Heart right ventricle (tissue), 16 donors: ENCODE data around the gene CST7. TPM values are rescaled to one million over a fixed set of nuclear protein-coding genes. Genes with fewer than 3 reads are reported as not detected.

Source experiments
- ATAC-seq, 8 donors: fragments of 200-7000 bp; cut with Tn5 transposase; one replicate each; pipeline ENCODE4 v1.9.1; 2020; ENCODE audit warnings: mild to moderate bottlenecking in 8 of 8, moderate library complexity in 8 of 8, moderate number of reproducible peaks in 1 of 8
- DNase-seq, 2 donors: peaks; one replicate each; pipeline ENCODE4 v3.0.0-alpha.2; 2020
- H3K27ac ChIP-seq, 10 donors: fragments of 200-600 bp; sonication (generic) in 2 of 10; one replicate each; pipeline versions ENCODE4 v1.5.0 to v1.8.0; 2020 to 2022; ENCODE audit warnings: mild to moderate bottlenecking in 3 of 10
- H3K27me3 ChIP-seq, 7 donors: fragments of 200-600 bp; one replicate each; pipeline ENCODE4 v1.8.0; 2021 to 2022; ENCODE audit warnings: mild to moderate bottlenecking in 2 of 7
- H3K36me3 ChIP-seq, 9 donors: fragments of 200-600 bp; sonication (generic) in 1 of 9; one replicate each; pipeline versions ENCODE4 v1.5.0 to v1.8.0; 2020 to 2022; ENCODE audit warnings: mild to moderate bottlenecking in 2 of 9
- H3K4me1 ChIP-seq, 9 donors: fragments of 200-600 bp; sonication (generic) in 1 of 9; one replicate each; pipeline versions ENCODE4 v1.5.0 to v1.8.0; 2020 to 2022; ENCODE audit warnings: mild to moderate bottlenecking in 4 of 9
- H3K4me3 ChIP-seq, 10 donors: fragments of 200-600 bp; sonication (generic) in 2 of 10; one replicate each; pipeline versions ENCODE4 v1.5.0 to v1.8.0; 2020 to 2022; ENCODE audit warnings: mild to moderate bottlenecking in 7 of 10, moderate library complexity in 2 of 10
- H3K9me3 ChIP-seq, 11 donors: fragments of 200-600 bp in 10 of 11; sonication (generic) in 2 of 11; one replicate each; pipeline versions ENCODE4 v1.5.0 to v1.8.0; 2013 to 2022; ENCODE audit warnings: mild to moderate bottlenecking in 2 of 11, control low read depth in 1 of 11, moderate library complexity in 1 of 11
- CTCF ChIP-seq, 9 donors: fragments of 200-600 bp; sonication (generic) in 2 of 9; IDR thresholded peaks; one replicate each; pipeline versions ENCODE4 v1.5.0 to v1.8.0; 2021 to 2022; ENCODE audit warnings: antibody characterized with exemption in 9 of 9, mild to moderate bottlenecking in 5 of 9, moderate library complexity in 1 of 9
- WGBS, 2 donors: extraction: QIAGEN DNeasy Blood & Tissue Kit; methylation state at CpG; one replicate each; pipeline ENCODE4 v1.1.7; 2013; ENCODE audit warnings: inconsistent platforms in 1 of 2; 5-methylcytosine and 5-hydroxymethylcytosine counted together
- intact Hi-C, 10 donors: fragments of 100-400 bp; cut with DNase I; formaldehyde crosslinking; loops; one replicate each; pipeline versions ENCODE4 v1.11.1 to v1.14.2; 2022
- polyA plus RNA-seq, 2 donors: library from polyadenylated mRNA; stranded (reverse); fragments of 200-250 nt; gene quantifications; one replicate each; pipeline ENCODE4 v1.2.3, GENCODE V29; 2013
- total RNA-seq, 10 donors: library from RNA; stranded (reverse); fragmentation: NEBNext Ultra II Directional in 3 of 10; extraction: Animal tissue kit (Norgen Biotek cat#: 25700) in 3 of 10; gene quantifications; one replicate each; pipeline versions ENCODE4 v1.2.1 to v1.2.4, GENCODE V29; 2021 to 2023
- donor health status: Arrhythmogenic right ventricular cardiomyopathy.
- donor health status: ischemic (EF 13 %, LVEDD 7.1; RV severe dilation, severe dysfunction).
- donor health status: healthy with polysubstance abuse.
- donor health status: DM: no; HTN: yes; CAD: no.
- donor health status: DM: no; HTN: no; CAD: no.
- donor health status: ischemic (EF 25% LVEDD 6.9; RV normal size, moderate dysfunction).
- donor health status: ischemic (EF 25% LVEDD 5.7; RV mildly dilated, moderate dysfunction).
- donor health status: healthy.
- donor health status: DM: yes; HTN: yes; CAD: no.
- donor health status: Ischemic cardiomyopathy.
- donor health status: ischemic (EF 35%, LVEDD 5.7; RV mildly dilated, moderate dysfunction).
- donor health status: nonischemic (EF 11% LVEDD 7.7; RV severe dilation, severe dysfunction).
- donor health status: DM: yes; HTN: yes; CAD: no.
- donor health status: PGD.
- donor health status: ischemic (EF 29% LVEDD 5.4; RV normal size, mild dysfunction).
- donor health status: nonischemic (EF 23%, LVEDD 6.1; RV moderate dilation, normal function).

CST7 gene
- total and polyA plus RNA-seq, 12 donors, result 0.28 to 10.0 (median 1.1) TPM; not detected in 2

- H3K27ac ChIP-seq, result peak overlapping the region in 7 of 10 donors; percentile 24 to 96 (median 92)
- WGBS, 2 donors, result 75 to 93% methylated on average over 1 of the region's 1 CpG
- DNase-seq (no peak), ATAC-seq (no peak)
- no peaks in the 10 kb centered on the region for H3K9me3 ChIP-seq
- intact Hi-C loops, result loop anchor here (1.0 to 10.0 kb wide), 11 partner anchors 71 to 403 kb away; partner anchors contain the start of genes ABHD12 (in 3 of the 10) and PYGB (in 1 of the 10)
- peaks cover 9 to 81% (median 58%) of the 10 kb centered on the region in 9 donors for H3K4me1 ChIP-seq
- no peak overlapping the region for H3K4me3 ChIP-seq
- H3K36me3 ChIP-seq, result no peaks in the 10 kb centered on the region
- no peaks in the 10 kb centered on the region for H3K27me3 ChIP-seq
- TF ChIP-seq CTCF (IDR thresholded peaks at IDR 0.05), result no peak
Measured at GRCh38 chr20:24994186-24994465, 45.1 kb downstream of the CST7 start.

- H3K4me3 ChIP-seq, result peak overlapping the region in 5 of 10 donors; percentile 18 to 35 (median 20)
- H3K4me1 ChIP-seq, result peaks cover 11 to 87% (median 64%) of the 10 kb centered on the region in 9 donors
- H3K36me3 ChIP-seq, result no peaks in the 10 kb centered on the region
- peak; percentile 86 to 97 (median 92) for TF ChIP-seq CTCF (IDR thresholded peaks at IDR 0.05)
- no peaks in the 10 kb centered on the region for H3K9me3 ChIP-seq
- DNase-seq (peak; percentile 75 to 88), ATAC-seq (peak; percentile 32 to 76 (median 63))
- no peaks in the 10 kb centered on the region for H3K27me3 ChIP-seq
- 32 to 34% methylated on average over 20 of the region's 20 CpGs for WGBS, 2 donors
- peak overlapping the region in 8 of 10 donors; percentile 10 to 96 (median 54) for H3K27ac ChIP-seq
- intact Hi-C loops, result loop anchor here (1.0 to 10.0 kb wide), 16 partner anchors 70 to 403 kb away; partner anchors contain the start of genes ABHD12 (in 3 of the 10), PYGB (in 2 of the 10) and ENTPD6 (in 1 of the 10)
Measured at GRCh38 chr20:24994470-24995368, 45.6 kb downstream of the CST7 start.

DNA sequence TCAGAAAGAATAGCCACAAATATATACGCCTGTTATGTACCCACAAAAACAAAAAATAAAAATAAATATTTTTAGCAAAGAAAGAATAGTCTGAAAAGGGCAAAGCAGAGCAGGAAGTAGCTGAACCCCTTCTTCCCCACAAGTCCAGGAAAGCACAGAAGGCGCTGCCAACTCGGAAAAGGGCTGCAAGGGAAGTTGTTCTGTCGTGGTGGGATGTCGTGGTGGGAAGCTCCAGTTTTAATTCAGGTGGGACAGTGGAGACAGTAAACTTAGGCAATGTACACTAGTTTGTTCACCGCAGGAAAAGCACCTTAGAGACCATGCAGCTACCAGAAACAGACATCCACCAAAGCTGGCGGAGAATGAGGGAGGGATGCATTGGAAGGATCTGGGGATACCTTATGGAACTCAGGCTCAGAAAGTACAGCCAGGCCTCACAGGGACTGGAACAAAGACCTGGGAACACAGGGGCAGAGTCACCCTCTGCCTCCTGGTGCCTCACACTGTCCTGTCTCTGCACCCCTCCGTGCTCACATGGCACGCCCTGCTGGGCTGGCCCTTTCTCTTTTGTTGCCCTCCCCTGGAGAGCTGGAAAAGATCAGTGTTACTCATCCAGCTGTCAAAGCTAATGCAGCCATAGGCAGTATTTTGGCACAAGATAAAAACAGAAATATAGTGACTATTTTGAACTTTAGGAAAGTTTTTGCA lies 46.8 kb downstream of the CST7 start:
- Histone ChIP-seq H3K27ac (peak overlapping the region in 7 of 10 donors; percentile 14 to 96 (median 54)), H3K4me1 (peaks cover 12 to 94% (median 70%) of the 10 kb centered on the region in 9 donors), H3K27me3 (no peaks in the 10 kb centered on the region), H3K36me3 (no peaks in the 10 kb centered on the region), H3K4me3 (no peak overlapping the region), H3K9me3 (no peaks in the 10 kb centered on the region)
- ATAC-seq (peak in 2 of 8 donors; percentile 17 to 29), DNase-seq (no peak)
- 71% methylated on average over 9 of the region's 9 CpGs for WGBS, 2 donors
- intact Hi-C loops, result loop anchor here (1.0 to 10.0 kb wide), 16 partner anchors 65 to 401 kb away; partner anchors contain the start of genes PYGB (in 2 of the 10), ABHD12 (in 1 of the 10) and ENTPD6 (in 1 of the 10)
- no peak for TF ChIP-seq CTCF (IDR thresholded peaks at IDR 0.05)
